IMR-90 (cell line): ENCODE data around the gene C9orf50. TPM values are rescaled to one million over a fixed set of nuclear protein-coding genes. Genes with fewer than 3 reads are reported as not detected.

Experiments
- ATAC-seq: fragments of 200-7000 bp; cut with Tn5 transposase; 2 replicates; pipeline ENCODE4 v1.9.1; 2020; ENCODE audit warnings: low read depth, mild to moderate bottlenecking, moderate library complexity
- BruUV-seq: library from RNA; stranded (reverse); fragments of 400-500 nt; replicated peaks from 2 replicates; lab custom pipeline; 2021; lab: Mats Ljungman, UMichigan
- CTCF ChIA-PET: fragments of 300-600 bp; formaldehyde crosslinking; extraction: SDS; loops from one replicate; lab custom pipeline; 2021; ENCODE audit warnings: antibody characterized with exemption; lab: Yijun Ruan, JAX
- POLR2A ChIA-PET: fragments of 300-600 bp; sonication (Branson Sonifier 250); formaldehyde crosslinking; loops from one replicate; lab custom pipeline; 2022; ENCODE audit warnings: antibody characterized with exemption; ENCODE audit not compliant: unreplicated experiment; lab: Charles Lee
- DNase-seq: peaks from one replicate; pipeline ENCODE4 v3.0.0; 2013
- H2AFZ ChIP-seq: replicated peaks from 2 replicates; pipeline ENCODE3; 2013; ENCODE audit warnings: low read length, mild to moderate bottlenecking; ENCODE audit not compliant: poor library complexity
- H2AK5ac ChIP-seq: 2 replicates; pipeline ENCODE4 v1.6.1; 2013; ENCODE audit warnings: low read depth, low read length, inconsistent platforms
- H2AK9ac ChIP-seq: replicated peaks from 2 replicates; pipeline ENCODE3; 2013; ENCODE audit warnings: mild to moderate bottlenecking, low read depth, low read length, moderate library complexity; ENCODE audit not compliant: poor library complexity
- H2BK120ac ChIP-seq: 2 replicates; pipeline ENCODE4 v1.6.1; 2013; ENCODE audit warnings: low read depth, low read length, inconsistent platforms
- H2BK15ac ChIP-seq: 3 replicates; pipeline ENCODE4 v1.6.1; 2013; ENCODE audit warnings: low read depth, low read length, inconsistent platforms
- H2BK20ac ChIP-seq: 2 replicates; pipeline ENCODE4 v1.6.1; 2013; ENCODE audit warnings: low read depth, mild to moderate bottlenecking, inconsistent platforms, low read length, moderate library complexity
- H2BK5ac ChIP-seq: 2 replicates; pipeline ENCODE4 v1.6.1; 2013; ENCODE audit warnings: mild to moderate bottlenecking, low read depth, low read length, inconsistent platforms; ENCODE audit not compliant: poor library complexity, severe bottlenecking
- H3K14ac ChIP-seq: replicated peaks from 2 replicates; pipeline ENCODE4 v1.6.1; 2013; ENCODE audit warnings: low read depth, low read length, inconsistent platforms
- H3K18ac ChIP-seq: 2 replicates; pipeline ENCODE4 v1.6.1; 2013; ENCODE audit warnings: low read depth, low read length, control low read depth
- H3K23ac ChIP-seq: 2 replicates; pipeline ENCODE4 v1.6.1; 2013; ENCODE audit warnings: low read depth, low read length, inconsistent platforms
- H3K27ac ChIP-seq: 2 replicates; pipeline ENCODE4 v1.5.1; 2013; ENCODE audit warnings: mild to moderate bottlenecking, control low read depth, low read length; ENCODE audit not compliant: insufficient read depth
- H3K27me3 ChIP-seq: 2 replicates; pipeline ENCODE4 v1.6.1; 2013; ENCODE audit warnings: low read length; ENCODE audit not compliant: control insufficient read depth, insufficient read depth
- H3K36me3 ChIP-seq: 2 replicates; pipeline ENCODE4 v1.6.1; 2013; ENCODE audit warnings: low read length, mixed read lengths; ENCODE audit not compliant: control insufficient read depth, insufficient read depth
- H3K4ac ChIP-seq: 2 replicates; pipeline ENCODE4 v1.6.1; 2013; ENCODE audit warnings: low read depth, low read length, inconsistent platforms
- H3K4me1 ChIP-seq: 2 replicates; pipeline ENCODE4 v1.6.1; 2013; ENCODE audit warnings: low read length, mixed read lengths; ENCODE audit not compliant: control insufficient read depth, insufficient read depth
- H3K4me2 ChIP-seq: 2 replicates; pipeline ENCODE4 v1.6.1; 2013; ENCODE audit warnings: low read depth, mild to moderate bottlenecking, control low read depth, low read length, moderate library complexity
- H3K4me3 ChIP-seq: 2 replicates; pipeline ENCODE4 v1.5.1; 2013; ENCODE audit warnings: low read depth, mild to moderate bottlenecking, control low read depth, low read length, moderate library complexity; ENCODE audit not compliant: insufficient read depth
- H3K56ac ChIP-seq: 2 replicates; pipeline ENCODE4 v1.6.1; 2013; ENCODE audit warnings: low read length, inconsistent platforms; ENCODE audit not compliant: insufficient read depth; ENCODE audit errors: extremely low read depth
- H3K79me1 ChIP-seq, 2 experiments: 2 replicates each; pipeline ENCODE4 v1.6.1; 2013; ENCODE audit warnings: low read length in 2 of 2, inconsistent platforms in 1 of 2, low read depth in 1 of 2
- H3K9ac ChIP-seq: 2 replicates; pipeline ENCODE4 v1.6.1; 2013; ENCODE audit warnings: low read depth, low read length, control low read depth
- H3K9me1 ChIP-seq: 2 replicates; pipeline ENCODE4 v1.6.1; 2013; ENCODE audit warnings: low read length, inconsistent platforms; ENCODE audit not compliant: insufficient read depth
- H3K9me3 ChIP-seq: 2 replicates; pipeline ENCODE4 v1.6.1; 2013; ENCODE audit warnings: low read length; ENCODE audit not compliant: control insufficient read depth, insufficient read depth
- H4K20me1 ChIP-seq: 2 replicates; pipeline ENCODE4 v1.6.1; 2013; ENCODE audit warnings: low read length, inconsistent platforms; ENCODE audit not compliant: insufficient read depth
- H4K5ac ChIP-seq: 2 replicates; pipeline ENCODE4 v1.6.1; 2013; ENCODE audit warnings: mild to moderate bottlenecking, low read depth, low read length, control low read depth
- H4K8ac ChIP-seq, 2 experiments: 2 replicates each; pipeline ENCODE4 v1.6.1; 2013; ENCODE audit warnings: low read depth in 2 of 2, low read length in 2 of 2, control low read depth in 1 of 2, inconsistent platforms in 1 of 2
- H4K91ac ChIP-seq: 2 replicates; pipeline ENCODE4 v1.6.1; 2013; ENCODE audit warnings: low read depth, low read length, inconsistent platforms; ENCODE audit not compliant: insufficient read depth
- CHD1 ChIP-seq: IDR thresholded peaks from 2 replicates; pipeline ENCODE4 v1.6.1; 2012; ENCODE audit warnings: low read depth, low read length, improper control_type of control experiment
- MAFK ChIP-seq: IDR thresholded peaks from 2 replicates; pipeline ENCODE4 v1.6.1; 2012; ENCODE audit warnings: low read depth, low read length, improper control_type of control experiment
- MAZ ChIP-seq: IDR thresholded peaks from 2 replicates; pipeline ENCODE4 v1.6.1; 2012; ENCODE audit warnings: low read depth, mild to moderate bottlenecking, low read length, improper control_type of control experiment, moderate library complexity, borderline replicate concordance
- MXI1 ChIP-seq: IDR thresholded peaks from 2 replicates; pipeline ENCODE4 v1.6.1; 2012; ENCODE audit warnings: low read depth, mild to moderate bottlenecking, low read length, moderate library complexity, borderline replicate concordance
- RFX5 ChIP-seq: IDR thresholded peaks from 2 replicates; pipeline ENCODE4 v1.8.0; 2012; ENCODE audit warnings: low read depth, mild to moderate bottlenecking, low read length, moderate library complexity
- WGBS, 2 experiments: methylation state at CpG; one replicate each; pipeline versions ENCODE4 v1.1.5 to v1.1.7; 2013; ENCODE audit warnings: missing lambda C conversion rate in 2 of 2; ENCODE audit not compliant: insufficient read length in 1 of 2; ENCODE audit errors: extremely low coverage in 2 of 2; 5-methylcytosine and 5-hydroxymethylcytosine counted together
- dilution Hi-C: fragments of 300-500 bp; cut with HindIII; formaldehyde crosslinking; loops from one replicate; pipeline ENCODE4 v1.14.3; 2018; ENCODE audit warnings: low sequenced_read_pairs; ENCODE audit not compliant: unreplicated experiment
- in situ Hi-C: fragments of 300-500 bp; cut with MboI; formaldehyde crosslinking; loops from 3 replicates; pipeline ENCODE4 v1.14.3; 2019; ENCODE audit warnings: low sequenced_read_pairs, inconsistent platforms, mixed read lengths
- intact Hi-C: fragments of 100-400 bp; cut with micrococcal nuclease; formaldehyde crosslinking; loops from 2 replicates; pipeline ENCODE4 v1.10.0; 2022
- polyA plus RNA-seq, 3 experiments: library from polyadenylated mRNA; depleted of rRNA; stranded (reverse); fragments of >200 nt; gene quantifications; 2 replicates each; pipeline ENCODE4 v1.2.3, GENCODE V29; 2012; ENCODE audit warnings: low replicate concordance in 1 of 3
- total RNA-seq: library from RNA; depleted of rRNA; stranded (reverse); fragments of >200 nt; gene quantifications from 2 replicates; pipeline ENCODE4 v1.2.3, GENCODE V29; 2012

The C9orf50 gene
- total and polyA plus RNA-seq, 2 of the 4 experiments (the other 2 are of a cell fraction), result 0.09 TPM; not detected in 1

DNA sequence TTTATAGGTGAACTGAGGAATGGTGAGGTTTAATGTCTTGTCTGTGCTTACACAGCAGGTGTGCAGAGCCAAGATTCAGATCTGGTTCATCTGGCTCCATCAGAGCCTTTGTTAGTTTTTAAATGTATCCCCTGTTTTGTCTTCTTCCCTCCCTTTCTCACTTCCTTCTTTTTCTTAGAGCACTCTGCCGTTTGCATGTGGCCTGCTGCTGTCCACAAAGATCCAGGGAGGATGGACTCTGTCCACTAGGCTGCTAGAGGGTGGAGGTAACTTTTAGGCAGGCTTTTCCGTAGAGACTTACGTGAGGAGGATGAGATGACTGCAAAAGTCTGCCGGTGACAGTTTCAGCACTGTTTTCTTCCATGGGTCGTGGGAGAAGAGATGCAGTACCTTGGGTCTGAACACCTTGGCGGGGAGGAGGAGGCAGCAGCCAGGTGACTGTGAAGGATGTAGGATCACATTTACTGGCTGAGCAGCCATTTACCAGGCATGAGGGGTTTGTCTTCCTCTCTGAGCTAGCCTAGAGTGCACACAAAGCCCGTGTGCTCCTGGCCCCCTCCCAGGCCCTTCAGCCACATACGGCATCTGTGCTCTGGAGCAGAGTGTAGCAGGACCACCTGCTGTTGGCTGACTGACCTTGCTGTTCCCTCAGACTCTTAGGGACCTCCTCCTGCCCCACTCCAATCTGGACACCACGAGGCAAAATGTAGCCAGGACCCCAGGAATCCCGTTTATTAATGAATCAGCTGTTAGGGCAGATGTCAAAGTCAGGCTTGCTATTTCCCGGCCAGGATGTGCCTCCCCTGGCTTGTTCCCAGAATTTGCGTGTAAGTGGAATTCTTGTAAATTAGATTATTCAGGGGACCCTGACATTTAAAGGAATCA is 6.9 kb upstream of the C9orf50 start:
- 47% methylated on average over 7 of the region's 12 CpGs; no CpG with 5 or more reads in 1 of the 2 experiments for WGBS, 2 experiments
- peak overlapping the region; percentile 93 for H3K4ac ChIP-seq
- DNase-seq, result no peak

More for the DNA sequence above, 6.9 kb upstream of the C9orf50 start:
- Histone ChIP-seq H3K56ac (peak overlapping the region; percentile 97), H3K27me3 (no peaks in the 10 kb centered on the region), H2BK20ac (peak overlapping the region; percentile 86), H2AK9ac (peak overlapping the region; percentile 88), H4K91ac (peak overlapping the region; percentile 91), H3K9ac (peak overlapping the region; percentile 90), H3K9me3 (no peaks in the 10 kb centered on the region), H4K8ac (peak overlapping the region; percentile 87 to 90), H3K4me1 (peaks cover 42% of the 10 kb centered on the region), H2BK120ac (peak overlapping the region; percentile 90), H3K27ac (peak overlapping the region; percentile 94), H2AK5ac (peak overlapping the region; percentile 94), H3K14ac (peak overlapping the region; percentile 92), H3K23ac (peak overlapping the region; percentile 98), H2AFZ (no peak overlapping the region), H3K4me3 (peak overlapping the region; percentile 96; the same call in 1 of the 2 replicates), H3K79me1 (peaks cover 6 to 58% of the 10 kb centered on the region in 2 experiments; a peak in 3 of 4 replicates), H4K20me1 (peaks cover 61% of the 10 kb centered on the region), H3K18ac (peak overlapping the region; percentile 21), H4K5ac (peak overlapping the region; percentile 19), H3K9me1 (peaks cover 40% of the 10 kb centered on the region), H2BK5ac (peak overlapping the region; percentile 87), H3K4me2 (peak overlapping the region; percentile 97), H3K36me3 (peaks cover 14% of the 10 kb centered on the region), H2BK15ac (peak overlapping the region; percentile 71)
- CTCF ChIA-PET, result interaction anchor here (0.6 to 1.2 kb wide), 3 partner anchors 485 to 911 kb away, joined by 3 to 4 read pairs (median 3); no protein-coding TSS in a partner anchor
- in situ Hi-C loops, result no loop called here
- no TSS peak for BruUV-seq
- POLR2A ChIA-PET, result interaction anchor here (0.8 to 1.0 kb wide), 2 partner anchors 453 to 496 kb away, joined by 3 to 5 read pairs; no protein-coding TSS in a partner anchor
- TF ChIP-seq MAFK (no peak), MXI1 (0 out of 2 replicates have a peak, but pooled peaks have one; percentile 30), MAZ (no peak), RFX5 (no peak), CHD1 (no peak)
- dilution Hi-C loops, result no loop called here
- no peak for ATAC-seq
- intact Hi-C loops, result no loop called here
